Neural crest cell (in vitro differentiated cells): ENCODE data around the gene SH3BP1. TPM values are rescaled to one million over a fixed set of nuclear protein-coding genes. Genes with fewer than 3 reads are reported as not detected.

Experiments
- DNase-seq: peaks from one replicate; pipeline ENCODE4 v3.0.0; 2021; ENCODE audit warnings: low read depth, mixed read lengths, low spot score
- H3K27ac Mint-ChIP-seq: one replicate; pipeline ENCODE4 v1.8.0; 2021; ENCODE audit warnings: mild to moderate bottlenecking, mixed read lengths; ENCODE audit not compliant: unreplicated experiment
- H3K27me3 Mint-ChIP-seq: 2 replicates; pipeline ENCODE4 v1.8.0; 2021; ENCODE audit warnings: low read depth, mild to moderate bottlenecking, mixed read lengths
- H3K36me3 Mint-ChIP-seq: 2 replicates; pipeline ENCODE4 v1.8.0; 2021; ENCODE audit warnings: low read depth, mild to moderate bottlenecking, mixed read lengths
- H3K4me1 Mint-ChIP-seq: 2 replicates; pipeline ENCODE4 v1.8.0; 2021; ENCODE audit warnings: mixed read lengths
- H3K4me3 Mint-ChIP-seq: one replicate; pipeline ENCODE4 v1.8.0; 2021; ENCODE audit warnings: mild to moderate bottlenecking, mixed read lengths
- H3K9me3 Mint-ChIP-seq: 2 replicates; pipeline ENCODE4 v1.8.0; 2021; ENCODE audit warnings: mixed read lengths
- total RNA-seq: library from RNA; stranded (reverse); gene quantifications from 2 replicates; pipeline ENCODE4 v1.2.1, GENCODE V29; 2021
- TF ChIP-seq, protein P1 (sequence below): fragments of 200-600 bp; sonication (generic); conservative IDR thresholded peaks from 2 replicates; pipeline ENCODE4 v1.5.0; 2021; ENCODE audit warnings: antibody characterized with exemption, mild to moderate bottlenecking

Gene SH3BP1
- total RNA-seq, 1 donor from 2014 or later: 36.4 TPM

GRCh38 chr22:37680191-37680851, 40.9 kb downstream of the SH3BP1 start:
- TF ChIP-seq, protein P1, sequence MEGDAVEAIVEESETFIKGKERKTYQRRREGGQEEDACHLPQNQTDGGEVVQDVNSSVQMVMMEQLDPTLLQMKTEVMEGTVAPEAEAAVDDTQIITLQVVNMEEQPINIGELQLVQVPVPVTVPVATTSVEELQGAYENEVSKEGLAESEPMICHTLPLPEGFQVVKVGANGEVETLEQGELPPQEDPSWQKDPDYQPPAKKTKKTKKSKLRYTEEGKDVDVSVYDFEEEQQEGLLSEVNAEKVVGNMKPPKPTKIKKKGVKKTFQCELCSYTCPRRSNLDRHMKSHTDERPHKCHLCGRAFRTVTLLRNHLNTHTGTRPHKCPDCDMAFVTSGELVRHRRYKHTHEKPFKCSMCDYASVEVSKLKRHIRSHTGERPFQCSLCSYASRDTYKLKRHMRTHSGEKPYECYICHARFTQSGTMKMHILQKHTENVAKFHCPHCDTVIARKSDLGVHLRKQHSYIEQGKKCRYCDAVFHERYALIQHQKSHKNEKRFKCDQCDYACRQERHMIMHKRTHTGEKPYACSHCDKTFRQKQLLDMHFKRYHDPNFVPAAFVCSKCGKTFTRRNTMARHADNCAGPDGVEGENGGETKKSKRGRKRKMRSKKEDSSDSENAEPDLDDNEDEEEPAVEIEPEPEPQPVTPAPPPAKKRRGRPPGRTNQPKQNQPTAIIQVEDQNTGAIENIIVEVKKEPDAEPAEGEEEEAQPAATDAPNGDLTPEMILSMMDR: no peak
- Mint-ChIP-seq H3K4me1 (peaks cover 14% of the 10 kb centered on the region), H3K36me3 (no peaks in the 10 kb centered on the region), H3K27me3 (peaks cover 5% of the 10 kb centered on the region), H3K4me3 (peak overlapping the region; percentile 16), H3K27ac (no peak overlapping the region), H3K9me3 (no peaks in the 10 kb centered on the region)
- DNase-seq: no peak

- peaks cover 5% of the 10 kb centered on the region for H3K27me3 Mint-ChIP-seq
- no peak overlapping the region for H3K27ac Mint-ChIP-seq
- DNase-seq: no peak
- H3K4me1 Mint-ChIP-seq: peaks cover 16% of the 10 kb centered on the region
- H3K4me3 Mint-ChIP-seq: peak overlapping the region; percentile 29
- TF ChIP-seq, protein P1: no peak
- no peaks in the 10 kb centered on the region for H3K9me3 Mint-ChIP-seq
- H3K36me3 Mint-ChIP-seq: no peaks in the 10 kb centered on the region
Measured at GRCh38 chr22:37681001-37681424, 41.5 kb downstream of the SH3BP1 start.

DNA sequence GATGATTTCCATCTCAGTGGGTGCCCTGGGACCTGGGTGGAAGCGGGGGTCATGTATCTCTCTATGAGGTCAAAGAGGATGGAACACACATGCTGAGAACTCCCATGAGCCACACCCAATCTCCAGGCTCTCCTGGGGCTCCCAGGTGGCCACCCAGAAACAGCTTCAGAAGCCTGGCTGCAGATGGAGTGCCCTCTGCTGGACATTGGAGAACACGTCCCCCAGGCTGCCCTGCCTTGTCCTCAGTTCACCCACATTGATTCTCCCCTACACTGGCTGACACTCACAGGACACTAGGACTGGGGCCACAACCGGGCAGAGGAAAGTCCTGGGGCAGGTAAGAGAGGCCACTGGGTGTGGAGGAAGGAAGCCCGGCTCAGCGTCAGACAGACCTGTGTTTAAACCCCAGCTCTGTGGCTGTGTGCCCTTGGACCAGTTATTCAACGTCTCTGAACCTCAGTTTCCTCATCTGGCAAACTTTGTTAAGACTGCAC, 42.1 kb downstream of the SH3BP1 start:
- Mint-ChIP-seq H3K4me1 (peaks cover 17% of the 10 kb centered on the region), H3K4me3 (peak overlapping the region; percentile 76), H3K27me3 (peaks cover 3% of the 10 kb centered on the region), H3K27ac (no peak overlapping the region), H3K9me3 (no peaks in the 10 kb centered on the region), H3K36me3 (no peaks in the 10 kb centered on the region)
- TF ChIP-seq, protein P1: peak; percentile 81
- peak; percentile 71 for DNase-seq

GRCh38 chr22:37684803-37685615, 45.5 kb downstream of the SH3BP1 start:
- H3K27me3 Mint-ChIP-seq: no peaks in the 10 kb centered on the region
- H3K4me1 Mint-ChIP-seq: peaks cover 26% of the 10 kb centered on the region
- no peaks in the 10 kb centered on the region for H3K9me3 Mint-ChIP-seq
- no peak overlapping the region for H3K27ac Mint-ChIP-seq
- DNase-seq: no peak
- H3K4me3 Mint-ChIP-seq: peak overlapping the region; percentile 97
- peaks cover 3% of the 10 kb centered on the region for H3K36me3 Mint-ChIP-seq
- TF ChIP-seq, protein P1: no peak

- Mint-ChIP-seq H3K9me3 (no peaks in the 10 kb centered on the region), H3K36me3 (peaks cover 3% of the 10 kb centered on the region), H3K27me3 (no peaks in the 10 kb centered on the region), H3K4me3 (peak within 1 kb of the TSS; percentile 97), H3K27ac (peak within 1 kb of the TSS; percentile 99), H3K4me1 (peaks cover 26% of the 10 kb centered on the region)
- TF ChIP-seq, protein P1: peak; percentile 14
- DNase-seq: peak; percentile 80
Measured at GRCh38 chr22:37686002-37686982, 46.8 kb downstream of the SH3BP1 start, which contains the start of gene NOL12. Gene NOL12, plus strand, starts transcription at chr22:37686343. Its CDS starts 50 bp downstream, at chr22:37686393.
